Activated CD8-positive, alpha-beta T cell treated with anti-CD3 and anti-CD28 coated beads for 36 hours (primary cell): ENCODE data around the gene RHOD. TPM values are rescaled to one million over a fixed set of nuclear protein-coding genes. Genes with fewer than 3 reads are reported as not detected.

Source experiments
- ATAC-seq: fragments of 200-7000 bp; cut with Tn5 transposase; one replicate; pipeline ENCODE4 v1.10.0; 2021; ENCODE audit warnings: mild to moderate bottlenecking, moderate library complexity
- CTCF ChIA-PET: fragments of 350-600 bp; sonication (Branson Sonifier 250); formaldehyde crosslinking; loops from one replicate; lab custom pipeline; 2021; ENCODE audit warnings: antibody characterized with exemption; lab: Charles Lee
- POLR2A ChIA-PET: fragments of 350-600 bp; sonication (Branson Sonifier 250); formaldehyde crosslinking; loops from one replicate; lab custom pipeline; 2021; ENCODE audit warnings: antibody characterized with exemption; lab: Charles Lee
- DNase-seq: peaks from one replicate; pipeline ENCODE4 v3.0.0-alpha.2; 2020
- H3K27ac Mint-ChIP-seq: one replicate; pipeline ENCODE4 v1.8.0; 2021; ENCODE audit warnings: mild to moderate bottlenecking, mixed read lengths
- H3K27me3 Mint-ChIP-seq: one replicate; pipeline ENCODE4 v1.8.0; 2021; ENCODE audit warnings: mixed read lengths
- H3K36me3 Mint-ChIP-seq: one replicate; pipeline ENCODE4 v1.8.0; 2021; ENCODE audit warnings: low read depth, mixed read lengths
- H3K4me1 Mint-ChIP-seq: one replicate; pipeline ENCODE4 v1.8.0; 2021; ENCODE audit warnings: low read depth, mixed read lengths
- H3K4me3 Mint-ChIP-seq: one replicate; pipeline ENCODE4 v1.8.0; 2021; ENCODE audit warnings: mild to moderate bottlenecking, moderate library complexity, mixed read lengths
- H3K9me3 Mint-ChIP-seq: one replicate; pipeline ENCODE4 v1.8.0; 2021; ENCODE audit warnings: mixed read lengths
- CTCF ChIP-seq: fragments of 200-600 bp; IDR thresholded peaks from one replicate; pipeline ENCODE4 v1.8.0; 2022; ENCODE audit warnings: antibody characterized with exemption, mild to moderate bottlenecking
- intact Hi-C: fragments of 100-400 bp; cut with micrococcal nuclease; formaldehyde crosslinking; loops from one replicate; pipeline ENCODE4 v1.10.0; 2022
- total RNA-seq, 2 experiments: library from RNA; stranded (reverse); gene quantifications; one replicate each; pipeline ENCODE4 v1.2.3, GENCODE V29; 2021

RHOD gene
- total RNA-seq, 2 experiments from 2014 or later: 0.56 TPM; not detected in 1

- ChIA-PET CTCF (interaction anchor here (0.6 to 8.4 kb wide), 5 partner anchors 11 to 114 kb away, joined by 3 to 67 read pairs (median 4); partner anchors contain the start of gene RHOD), POLR2A (no interaction called here)
- H3K27me3 Mint-ChIP-seq: no peaks in the 10 kb centered on the region
- peak; percentile 99 for ATAC-seq
- TF ChIP-seq CTCF: peak; percentile 94
- intact Hi-C loops: no loop called here
- no peaks in the 10 kb centered on the region for H3K36me3 Mint-ChIP-seq
- no peaks in the 10 kb centered on the region for H3K9me3 Mint-ChIP-seq
- no peak overlapping the region for H3K27ac Mint-ChIP-seq
- peak overlapping the region; percentile 31 for H3K4me3 Mint-ChIP-seq
- H3K4me1 Mint-ChIP-seq: no peaks in the 10 kb centered on the region
- DNase-seq: peak; percentile 91
Observed at GRCh38 chr11:67071420-67072284, 15.0 kb downstream of the RHOD start.

GRCh38 chr11:67072295-67072694 is 15.6 kb downstream of the RHOD start:
- CTCF ChIA-PET: interaction anchor here (0.6 to 8.4 kb wide), 6 partner anchors 10 to 114 kb away, joined by 3 to 67 read pairs (median 4); partner anchors contain the start of gene RHOD

GRCh38 chr11:67073908-67074307 is 17.3 kb downstream of the RHOD start:
- CTCF ChIA-PET: interaction anchor here (0.7 to 8.4 kb wide), 6 partner anchors 8 to 171 kb away, joined by 3 to 67 read pairs (median 4); partner anchors contain the start of gene RHOD
- Mint-ChIP-seq H3K27me3 (no peaks in the 10 kb centered on the region), H3K27ac (no peak overlapping the region), H3K4me3 (no peak overlapping the region), H3K4me1 (no peaks in the 10 kb centered on the region), H3K36me3 (no peaks in the 10 kb centered on the region), H3K9me3 (no peaks in the 10 kb centered on the region)
- DNase-seq (no peak), ATAC-seq (no peak)
- intact Hi-C loops: no loop called here
- POLR2A ChIA-PET: no interaction called here
- no peak for TF ChIP-seq CTCF

More at GRCh38 chr11:67072295-67072694, 15.6 kb downstream of the RHOD start:
- no peaks in the 10 kb centered on the region for H3K36me3 Mint-ChIP-seq
- no peaks in the 10 kb centered on the region for H3K4me1 Mint-ChIP-seq
- ATAC-seq (no peak), DNase-seq (no peak)
- no peak overlapping the region for H3K27ac Mint-ChIP-seq
- POLR2A ChIA-PET: no interaction called here
- intact Hi-C loops: no loop called here
- H3K4me3 Mint-ChIP-seq: no peak overlapping the region
- H3K27me3 Mint-ChIP-seq: no peaks in the 10 kb centered on the region
- TF ChIP-seq CTCF: no peak
- H3K9me3 Mint-ChIP-seq: no peaks in the 10 kb centered on the region

- ChIA-PET POLR2A (no interaction called here), CTCF (interaction anchor here (1.1 to 8.4 kb wide), 2 partner anchors 22 to 55 kb away, joined by 3 to 67 read pairs; partner anchors contain the start of gene RHOD)
- Mint-ChIP-seq H3K27ac (no peak overlapping the region), H3K4me3 (no peak overlapping the region), H3K4me1 (peaks cover 3% of the 10 kb centered on the region), H3K36me3 (no peaks in the 10 kb centered on the region), H3K27me3 (no peaks in the 10 kb centered on the region), H3K9me3 (no peaks in the 10 kb centered on the region)
- ATAC-seq (no peak), DNase-seq (no peak)
- intact Hi-C loops: no loop called here
- TF ChIP-seq CTCF: no peak
Observed at GRCh38 chr11:67076202-67076601, 19.6 kb downstream of the RHOD start.
